Occipital lobe (tissue), 2 donors: ENCODE measurements around the gene EGFL6. TPM values are rescaled to one million over a fixed set of nuclear protein-coding genes. Genes with fewer than 3 reads are reported as not detected.
"Not testable (repeated sequence)": the region's sequence is repeated elsewhere in the genome, so short reads cannot be mapped to it uniquely, and the experiment has no call there.

Source experiments
- DNase-seq: peaks from one replicate; lab custom pipeline; 2025; lab: John Stamatoyannopoulos, UW
- total RNA-seq: library from RNA; depleted of rRNA; stranded (reverse); fragments of >200 nt; gene quantifications from one replicate; pipeline ENCODE4 v1.2.3, GENCODE V29; 2014

EGFL6 gene
- total RNA-seq, 1 donor from 2014 or later, result 0.31 TPM

GRCh38 chrX:13590914-13591313 is 21.5 kb downstream of the EGFL6 start:
- DNase-seq, result no peak

- DNase-seq, result no peak
Observed at GRCh38 chrX:13597874-13598273, 28.5 kb downstream of the EGFL6 start.

GRCh38 chrX:13598877-13599276 is 29.5 kb downstream of the EGFL6 start:
- no peak for DNase-seq

GRCh38 chrX:13599491-13599890 is 30.1 kb downstream of the EGFL6 start:
- DNase-seq, result no peak

GRCh38 chrX:13605611-13606010 is 36.2 kb downstream of the EGFL6 start:
- DNase-seq, result no peak

GRCh38 chrX:13607331-13607995 is 38.1 kb downstream of the EGFL6 start:
- no peak for DNase-seq

GRCh38 chrX:13607996-13608365 is 38.6 kb downstream of the EGFL6 start:
- DNase-seq, result no peak

- DNase-seq, result no peak
Observed at GRCh38 chrX:13614154-13614553, 44.8 kb downstream of the EGFL6 start.

- DNase-seq, result no peak
Observed at GRCh38 chrX:13620207-13620606, 50.8 kb downstream of the EGFL6 start.

- no peak for DNase-seq
Observed at GRCh38 chrX:13622401-13622964, 53.1 kb downstream of the EGFL6 start.

- DNase-seq, result no peak
Observed at GRCh38 chrX:13627306-13627705, 57.9 kb downstream of the EGFL6 start.

- DNase-seq, result not testable (repeated sequence)
Observed at GRCh38 chrX:13637224-13637623, 67.8 kb downstream of the EGFL6 start.

GRCh38 chrX:13638021-13638420 is 68.6 kb downstream of the EGFL6 start:
- DNase-seq, result no peak

- no peak for DNase-seq
Observed at GRCh38 chrX:13638826-13639225, 69.4 kb downstream of the EGFL6 start.

- DNase-seq, result not testable (repeated sequence)
Observed at GRCh38 chrX:13641684-13642083, 72.3 kb downstream of the EGFL6 start.

GRCh38 chrX:13645464-13646153 is 76.2 kb downstream of the EGFL6 start:
- DNase-seq, result no peak

- DNase-seq, result peak; percentile 15
Observed at GRCh38 chrX:13646154-13646549, 76.8 kb downstream of the EGFL6 start.

GRCh38 chrX:13647709-13648212 is 78.4 kb downstream of the EGFL6 start:
- no peak for DNase-seq

GRCh38 chrX:13648336-13648735 is 78.9 kb downstream of the EGFL6 start:
- DNase-seq, result not testable (repeated sequence)

- no peak for DNase-seq
Observed at GRCh38 chrX:13649838-13650237, 80.4 kb downstream of the EGFL6 start.

GRCh38 chrX:13650318-13650717 is 80.9 kb downstream of the EGFL6 start:
- DNase-seq, result no peak

GRCh38 chrX:13651150-13651549 is 81.7 kb downstream of the EGFL6 start:
- no peak for DNase-seq
